LoVo (cell line): ENCODE results near the gene CHN1.

ENCODE experiments used
- DNase-seq: peaks from one replicate; pipeline ENCODE4 v3.0.0-alpha.2; 2016; ENCODE audit warnings: low spot score

The CHN1 gene

DNA sequence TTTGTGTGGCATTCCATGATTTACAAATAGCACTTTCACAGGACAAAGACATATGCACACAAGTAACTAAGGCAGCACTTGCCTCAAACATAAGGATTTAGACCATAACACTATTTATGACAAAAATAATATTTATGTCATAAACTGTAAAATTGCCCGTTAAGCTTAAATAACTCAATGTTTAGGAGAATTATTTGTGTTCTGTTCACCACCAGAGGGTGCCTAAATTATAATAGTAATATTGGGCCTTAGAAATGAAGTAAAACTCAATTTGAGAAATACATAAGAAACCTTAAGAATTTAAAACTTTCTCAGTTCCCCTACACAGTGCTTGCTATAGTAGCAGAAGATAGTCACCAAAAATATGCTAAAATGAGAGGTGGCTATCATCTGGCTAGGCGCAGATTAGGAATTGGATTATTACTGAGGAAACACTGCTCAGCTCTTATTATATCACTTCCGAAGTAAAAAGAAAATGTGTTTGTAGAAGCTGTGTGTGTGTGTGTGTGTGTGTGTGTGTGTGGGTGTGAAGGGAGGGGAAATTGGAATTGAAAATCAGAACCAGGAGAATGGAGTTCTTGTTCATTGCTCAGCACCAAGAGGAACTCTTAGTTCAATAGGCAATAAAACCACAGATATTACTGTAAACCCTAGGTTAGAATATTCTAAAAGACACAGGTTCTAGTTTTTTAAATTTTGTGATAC is 4.9 kb upstream of the CHN1 start:
- DNase-seq, result no peak

DNA sequence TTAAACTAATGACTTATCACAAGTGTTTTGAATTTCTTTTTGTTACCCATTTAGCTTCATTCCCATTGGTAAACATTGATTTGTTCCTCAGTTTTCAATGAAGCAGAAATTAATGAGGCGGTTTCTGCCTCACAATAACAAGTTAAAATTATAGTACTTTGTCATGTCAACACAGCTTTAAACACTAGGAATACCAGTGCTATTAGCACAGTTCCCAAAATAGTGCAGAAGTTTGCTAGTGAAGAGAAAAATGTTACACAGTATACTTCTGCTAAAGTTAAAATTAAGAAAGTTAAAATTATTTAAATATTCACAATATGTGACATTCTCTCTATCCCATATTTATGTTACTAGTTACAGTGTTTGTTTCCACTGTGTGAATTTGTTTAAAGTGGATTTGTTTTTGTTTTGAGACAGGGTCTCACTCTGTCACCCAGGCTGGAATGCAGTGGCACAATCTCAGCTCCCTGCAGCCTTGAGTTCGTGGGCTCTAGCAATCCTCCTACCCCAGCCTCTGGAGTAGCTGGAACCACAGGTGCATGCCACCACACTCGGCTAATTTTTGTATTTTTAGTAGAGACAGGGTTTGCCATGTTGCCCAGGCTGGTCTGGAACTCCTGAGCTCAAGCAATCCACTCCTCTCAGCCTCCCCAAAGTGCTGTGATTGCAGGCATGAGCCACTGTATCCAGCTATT is 3.8 kb upstream of the CHN1 start:
- DNase-seq, result no peak

DNA sequence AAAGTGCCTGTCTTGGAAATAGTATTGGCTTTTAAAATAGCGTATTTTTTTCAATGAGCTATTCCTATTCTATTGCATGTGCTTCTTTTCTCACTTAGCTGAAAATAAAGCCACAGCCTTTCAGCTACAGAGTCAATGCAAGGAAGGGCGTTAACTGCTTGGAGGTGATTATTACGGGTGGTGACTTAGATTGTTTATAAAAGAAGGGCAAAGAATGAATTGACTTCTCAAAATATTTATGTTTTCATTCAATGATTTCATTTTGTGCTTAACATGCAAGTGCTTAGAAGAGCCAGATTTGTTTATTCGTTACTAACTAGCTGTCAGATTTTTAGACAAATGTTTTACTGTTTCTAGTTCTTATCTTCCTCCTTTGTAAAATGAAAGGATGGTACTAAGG is 2.8 kb upstream of the CHN1 start:
- no peak for DNase-seq

DNA sequence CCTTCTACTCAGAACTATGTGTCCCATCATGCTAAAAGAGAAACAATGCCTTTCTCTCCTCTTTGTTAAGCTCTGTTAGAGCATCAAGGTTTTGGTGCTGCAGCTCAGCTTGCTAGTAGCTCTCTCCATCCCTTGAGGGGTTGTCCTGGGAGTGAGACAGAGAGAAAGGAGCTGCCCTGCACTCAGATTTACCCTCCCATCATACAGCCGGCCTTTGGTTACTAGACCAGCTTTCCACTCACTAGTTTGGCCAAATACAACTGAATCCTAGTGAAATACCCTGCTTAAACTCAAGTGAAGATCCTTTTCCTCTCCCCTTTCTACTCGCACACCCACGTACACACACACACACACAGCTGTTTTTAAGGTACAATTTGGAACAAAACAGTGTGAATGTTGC is 2.3 kb upstream of the CHN1 start:
- DNase-seq, result no peak

DNA sequence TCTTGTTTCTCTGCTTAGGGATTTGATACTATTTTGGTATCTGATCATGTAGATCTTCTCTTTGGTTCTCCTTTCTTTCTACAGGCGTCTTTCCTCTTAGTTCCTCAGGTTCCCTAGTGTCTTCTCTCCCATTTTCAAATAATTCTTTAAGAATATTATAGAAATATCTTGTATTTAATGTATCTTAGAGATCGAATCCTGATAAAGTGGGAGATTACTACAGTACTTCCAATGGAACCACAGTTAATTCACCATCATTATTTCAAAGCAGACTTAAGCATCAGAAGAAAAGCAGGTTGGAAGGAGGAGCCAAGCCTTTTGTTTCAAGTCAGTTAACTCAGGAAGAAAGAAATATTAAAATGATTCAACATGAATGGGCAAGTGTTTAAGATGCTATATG is 1.1 kb upstream of the CHN1 start:
- DNase-seq, result no peak

- DNase-seq, result no peak
Measured at GRCh38 chr2:175005733-175006264, 618 bp upstream of the CHN1 start.

DNA sequence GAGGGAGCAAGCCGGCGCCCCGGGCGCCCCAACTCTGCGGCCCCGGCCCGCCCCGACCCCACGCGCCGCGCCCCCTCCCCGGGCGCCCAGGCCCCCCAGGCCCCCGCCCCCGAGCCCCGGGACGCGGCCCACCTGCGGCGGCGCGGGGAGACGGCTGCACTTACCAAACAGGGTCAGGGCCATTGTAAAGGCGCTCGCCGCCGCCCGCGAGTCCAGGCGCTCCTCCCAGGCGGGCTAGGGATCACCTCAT is 526 bp downstream of the CHN1 start:
- DNase-seq, result peak; percentile 29

GRCh38 chr2:175003875-175004729 is 1.1 kb downstream of the CHN1 start:
- peak; percentile 11 for DNase-seq

DNA sequence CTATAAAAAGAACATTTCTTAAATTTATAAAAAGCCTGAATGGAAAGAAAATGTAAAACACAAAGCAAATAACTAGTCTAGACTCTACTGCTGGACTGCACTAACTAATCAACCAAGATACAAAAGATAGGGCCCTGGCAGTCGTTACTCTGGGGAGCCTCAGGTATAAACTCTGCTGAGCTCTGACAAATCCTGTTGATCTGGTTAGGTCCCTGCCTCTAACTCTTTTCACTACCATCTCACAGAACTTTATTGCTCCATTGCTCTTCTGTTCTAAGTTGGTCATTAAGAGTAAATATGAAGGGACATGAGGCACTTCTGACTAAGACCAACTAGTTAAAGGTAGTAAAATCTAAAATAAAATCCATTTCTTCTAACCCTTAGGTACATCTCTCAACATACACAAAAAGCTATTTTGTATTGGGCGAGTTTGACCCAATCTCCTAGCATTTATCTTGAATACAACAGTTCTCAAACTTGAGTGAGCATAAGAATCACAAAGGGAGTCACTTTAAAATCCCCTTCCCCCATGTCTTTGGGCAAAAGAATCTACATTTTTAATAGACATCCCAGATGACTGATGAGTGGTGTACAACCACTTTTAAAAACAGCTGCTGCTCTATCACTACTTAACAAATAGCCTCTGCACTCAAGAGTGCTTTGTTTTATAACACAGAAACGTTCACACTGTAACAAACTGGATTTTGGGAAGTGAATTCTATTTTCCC is 2.5 kb downstream of the CHN1 start:
- DNase-seq, result no peak

GRCh38 chr2:175001566-175001965 is 3.6 kb downstream of the CHN1 start:
- DNase-seq, result no peak

DNA sequence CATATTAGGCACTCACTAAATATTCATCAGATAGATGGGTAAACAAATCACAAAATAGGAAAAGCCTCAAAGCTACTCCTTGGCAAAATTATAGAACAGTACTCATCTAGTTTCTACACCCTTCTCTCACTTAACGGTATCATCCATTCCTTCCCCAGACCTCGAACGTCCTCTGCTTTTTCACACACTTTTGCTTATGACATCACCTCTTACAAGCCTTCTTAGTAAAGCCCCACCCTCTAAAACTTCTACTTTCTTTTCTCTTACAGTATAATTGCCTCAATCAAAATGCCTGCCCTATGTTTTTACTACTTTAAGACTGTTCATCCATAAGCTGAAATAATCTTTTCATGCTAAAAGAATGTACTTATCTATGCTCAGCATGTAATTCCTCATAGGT is 8.1 kb downstream of the CHN1 start:
- no peak for DNase-seq

DNA sequence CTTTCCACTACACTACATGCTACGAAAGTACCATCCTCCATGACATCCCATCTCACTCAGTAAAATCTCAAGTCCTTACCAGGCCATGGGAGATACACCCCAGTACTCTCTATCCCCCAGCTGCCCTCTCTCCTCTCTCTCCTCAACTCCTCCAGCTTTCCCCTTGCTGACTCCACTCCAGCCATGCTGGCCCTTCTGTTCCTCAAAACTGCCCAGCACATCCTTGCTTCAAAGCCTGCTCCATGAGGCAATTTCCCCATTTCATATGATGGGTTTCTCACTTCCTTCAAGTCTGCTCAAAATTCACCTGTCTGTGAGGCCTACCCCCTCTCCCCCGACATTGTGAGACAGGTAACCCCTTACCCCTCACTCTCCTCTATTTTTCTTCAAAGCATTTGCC is 8.6 kb downstream of the CHN1 start:
- no peak for DNase-seq

DNA sequence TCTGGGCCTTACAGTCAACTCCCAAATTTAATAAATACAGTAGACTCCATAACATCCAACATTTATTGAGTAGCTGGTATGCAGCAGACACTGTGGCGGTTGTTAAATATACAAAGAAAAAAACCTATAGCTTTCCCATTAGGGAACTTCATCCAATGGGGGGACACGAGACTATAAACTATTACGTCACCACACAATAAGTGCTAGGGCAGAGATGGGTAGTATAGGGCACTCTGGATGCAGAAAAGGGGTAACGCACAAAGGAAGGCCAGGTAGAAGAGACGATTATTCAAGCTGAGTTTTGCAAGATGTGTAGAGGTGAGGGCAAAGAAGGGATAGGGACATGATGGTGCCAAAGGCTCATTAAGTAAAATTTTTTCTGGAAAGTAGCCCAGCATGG is 10.8 kb downstream of the CHN1 start:
- DNase-seq, result no peak

DNA sequence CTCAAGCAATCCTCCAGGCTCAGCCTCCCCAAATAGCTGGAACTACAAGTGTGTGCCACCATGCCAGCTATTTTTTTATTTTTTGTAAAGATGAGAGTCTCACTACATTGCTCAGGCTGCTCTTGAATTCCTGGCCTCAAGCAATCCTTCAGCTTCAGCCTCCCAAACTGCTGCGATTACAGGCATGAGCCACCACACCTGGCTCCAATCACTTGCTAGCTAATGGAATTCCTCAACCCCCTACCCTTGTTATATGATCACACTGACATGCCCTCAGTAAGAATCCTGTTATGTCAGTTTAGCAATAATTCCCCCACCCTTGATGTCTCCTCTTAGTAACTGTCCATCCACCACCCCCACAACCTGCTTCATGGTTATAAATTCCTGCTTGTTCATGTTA is 12.3 kb downstream of the CHN1 start:
- DNase-seq, result no peak

GRCh38 chr2:174985614-174986013 is 19.6 kb downstream of the CHN1 start:
- DNase-seq, result peak; percentile 11

DNA sequence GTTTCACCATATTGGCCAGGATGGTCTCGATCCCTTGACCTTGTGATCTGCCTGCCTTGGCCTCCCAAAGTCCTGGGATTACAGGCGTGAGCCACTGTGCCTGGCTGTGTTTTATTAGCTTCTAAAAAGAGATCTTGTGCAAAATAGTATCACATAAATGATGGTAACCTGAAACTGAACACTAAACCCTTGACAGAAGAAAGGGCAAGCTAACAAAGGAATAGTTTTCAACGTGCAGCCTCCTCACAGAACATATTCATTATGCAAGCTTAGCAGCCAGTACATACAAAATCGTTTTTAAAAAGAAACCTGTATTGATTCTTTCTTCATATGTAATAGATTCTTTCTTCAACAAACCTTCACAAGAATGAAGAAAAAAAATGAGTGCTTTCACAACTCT is 20.6 kb downstream of the CHN1 start:
- DNase-seq, result no peak

DNA sequence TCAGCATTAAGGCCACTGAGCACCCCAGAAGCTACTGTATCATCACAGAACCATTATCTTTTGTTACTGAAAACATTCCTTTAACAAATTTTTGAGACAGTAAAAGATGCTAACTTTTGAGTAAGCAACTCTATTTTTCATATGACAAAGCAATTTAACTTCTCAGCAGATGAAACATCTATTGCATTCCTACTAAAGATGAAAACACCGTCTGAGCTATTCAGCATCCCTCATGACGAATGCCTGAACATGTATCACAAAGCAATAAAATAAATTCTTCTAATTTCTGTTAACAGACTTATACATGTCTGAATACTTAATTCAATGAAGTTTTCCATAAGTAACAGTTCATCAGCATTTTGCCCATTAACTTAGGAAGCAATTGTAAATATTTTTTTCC is 23.9 kb downstream of the CHN1 start:
- no peak for DNase-seq

GRCh38 chr2:174979996-174980395 is 25.2 kb downstream of the CHN1 start:
- no peak for DNase-seq

DNA sequence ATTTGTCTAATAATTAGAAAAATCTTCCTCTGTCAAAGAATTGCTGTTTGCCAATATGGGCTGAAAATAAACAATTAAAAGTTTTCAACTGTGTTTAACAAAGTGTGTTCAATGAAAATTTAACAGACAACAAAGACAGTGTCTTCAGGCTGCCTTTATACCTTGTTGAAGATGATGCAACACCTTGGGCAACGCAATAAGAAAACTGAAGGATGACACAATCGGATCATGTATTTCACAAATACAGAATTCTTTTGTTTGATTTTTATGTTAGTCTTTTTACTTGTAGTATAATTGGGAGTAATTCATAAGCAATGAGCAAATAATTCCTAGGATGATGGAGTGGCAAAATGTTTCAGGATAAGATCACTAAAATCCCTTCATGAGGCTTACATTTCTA is 27.8 kb downstream of the CHN1 start:
- DNase-seq, result no peak

DNA sequence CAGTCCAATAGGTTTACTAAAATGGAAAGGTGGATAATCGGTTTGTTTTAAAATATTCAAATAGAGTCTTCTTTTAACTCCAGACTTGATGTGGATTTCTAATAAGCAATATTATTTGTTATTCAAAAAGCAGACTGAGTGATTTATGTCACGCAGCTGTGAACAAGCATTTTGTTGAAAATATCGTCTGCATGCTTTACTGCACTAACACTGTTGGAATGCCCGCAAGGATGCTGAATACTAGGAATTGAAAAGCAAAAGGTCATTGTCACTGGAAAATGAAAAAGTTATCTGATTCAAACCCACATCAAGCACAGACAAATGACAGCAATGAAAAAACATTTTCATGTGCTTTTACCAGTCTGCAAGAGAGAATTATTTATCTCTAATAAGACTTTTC is 31.1 kb downstream of the CHN1 start:
- DNase-seq, result no peak

DNA sequence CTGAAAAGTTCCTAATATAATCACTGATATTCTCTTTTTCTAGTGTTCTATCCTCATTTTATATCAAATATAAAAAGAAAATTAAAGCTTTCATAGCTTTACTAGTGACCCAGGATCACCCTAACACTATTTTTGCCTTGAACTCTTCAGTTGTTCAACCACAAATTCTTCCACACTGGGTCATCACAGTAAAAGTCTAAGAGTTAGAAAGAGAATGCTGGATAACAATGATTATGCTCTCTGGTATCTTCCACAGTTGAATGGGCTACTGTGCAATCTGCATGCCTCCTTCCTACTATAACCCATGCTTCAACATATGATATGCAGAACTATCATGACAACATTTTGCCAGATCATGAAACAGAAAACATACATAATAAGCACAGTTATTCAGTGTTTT is 32.3 kb downstream of the CHN1 start:
- peak; percentile 21 for DNase-seq
